Measurements from ENCODE around the gene ITGB1.

DNA sequence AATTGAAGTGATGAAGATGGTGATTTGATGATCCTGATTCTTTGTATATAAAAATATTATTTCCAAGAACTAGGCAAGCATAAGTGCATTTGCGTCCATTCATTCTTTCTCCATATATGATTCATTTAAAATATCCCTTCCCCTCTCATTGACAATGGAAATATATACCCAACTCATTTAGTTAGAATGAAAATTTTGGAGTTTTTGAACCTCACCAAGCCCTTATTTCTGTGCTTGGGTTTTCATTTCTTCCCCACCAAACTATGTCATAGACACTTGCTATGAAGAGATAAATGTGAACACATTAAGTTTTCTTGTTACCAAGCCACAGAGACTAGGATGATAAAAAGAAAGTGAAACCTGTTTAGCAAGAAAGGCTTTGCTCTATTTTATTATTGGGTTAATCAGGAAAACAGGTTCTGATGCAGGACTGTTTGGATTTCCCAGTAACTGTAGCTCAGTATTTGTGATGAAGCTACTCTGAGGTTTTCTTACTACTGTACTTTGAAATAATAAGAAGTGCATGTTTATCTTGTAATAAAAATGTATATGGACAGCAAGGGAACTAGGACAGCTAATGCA lies 68.3 kb downstream of the ITGB1 start:
- no peak for TF ChIP-seq POLR2A (IDR thresholded peaks at IDR 0.05)
- TF ChIP-seq, protein P1, sequence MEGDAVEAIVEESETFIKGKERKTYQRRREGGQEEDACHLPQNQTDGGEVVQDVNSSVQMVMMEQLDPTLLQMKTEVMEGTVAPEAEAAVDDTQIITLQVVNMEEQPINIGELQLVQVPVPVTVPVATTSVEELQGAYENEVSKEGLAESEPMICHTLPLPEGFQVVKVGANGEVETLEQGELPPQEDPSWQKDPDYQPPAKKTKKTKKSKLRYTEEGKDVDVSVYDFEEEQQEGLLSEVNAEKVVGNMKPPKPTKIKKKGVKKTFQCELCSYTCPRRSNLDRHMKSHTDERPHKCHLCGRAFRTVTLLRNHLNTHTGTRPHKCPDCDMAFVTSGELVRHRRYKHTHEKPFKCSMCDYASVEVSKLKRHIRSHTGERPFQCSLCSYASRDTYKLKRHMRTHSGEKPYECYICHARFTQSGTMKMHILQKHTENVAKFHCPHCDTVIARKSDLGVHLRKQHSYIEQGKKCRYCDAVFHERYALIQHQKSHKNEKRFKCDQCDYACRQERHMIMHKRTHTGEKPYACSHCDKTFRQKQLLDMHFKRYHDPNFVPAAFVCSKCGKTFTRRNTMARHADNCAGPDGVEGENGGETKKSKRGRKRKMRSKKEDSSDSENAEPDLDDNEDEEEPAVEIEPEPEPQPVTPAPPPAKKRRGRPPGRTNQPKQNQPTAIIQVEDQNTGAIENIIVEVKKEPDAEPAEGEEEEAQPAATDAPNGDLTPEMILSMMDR (IDR thresholded peaks at IDR 0.05), result no peak
